B cell (primary cell): ENCODE data around the gene PPP2R5B.

Experiments
- EZH2 ChIP-seq: IDR thresholded peaks from 2 replicates; pipeline ENCODE4 v1.6.1; 2012; ENCODE audit warnings: borderline replicate concordance, low read depth, mild to moderate bottlenecking, moderate library complexity, low read length; ENCODE audit not compliant: insufficient read depth, poor library complexity, severe bottlenecking
- TF ChIP-seq, protein P1 (sequence below): fragments of 200-600 bp; IDR thresholded peaks from one replicate; pipeline ENCODE4 v1.8.0; 2022; ENCODE audit warnings: antibody characterized with exemption, mild to moderate bottlenecking

DNA sequence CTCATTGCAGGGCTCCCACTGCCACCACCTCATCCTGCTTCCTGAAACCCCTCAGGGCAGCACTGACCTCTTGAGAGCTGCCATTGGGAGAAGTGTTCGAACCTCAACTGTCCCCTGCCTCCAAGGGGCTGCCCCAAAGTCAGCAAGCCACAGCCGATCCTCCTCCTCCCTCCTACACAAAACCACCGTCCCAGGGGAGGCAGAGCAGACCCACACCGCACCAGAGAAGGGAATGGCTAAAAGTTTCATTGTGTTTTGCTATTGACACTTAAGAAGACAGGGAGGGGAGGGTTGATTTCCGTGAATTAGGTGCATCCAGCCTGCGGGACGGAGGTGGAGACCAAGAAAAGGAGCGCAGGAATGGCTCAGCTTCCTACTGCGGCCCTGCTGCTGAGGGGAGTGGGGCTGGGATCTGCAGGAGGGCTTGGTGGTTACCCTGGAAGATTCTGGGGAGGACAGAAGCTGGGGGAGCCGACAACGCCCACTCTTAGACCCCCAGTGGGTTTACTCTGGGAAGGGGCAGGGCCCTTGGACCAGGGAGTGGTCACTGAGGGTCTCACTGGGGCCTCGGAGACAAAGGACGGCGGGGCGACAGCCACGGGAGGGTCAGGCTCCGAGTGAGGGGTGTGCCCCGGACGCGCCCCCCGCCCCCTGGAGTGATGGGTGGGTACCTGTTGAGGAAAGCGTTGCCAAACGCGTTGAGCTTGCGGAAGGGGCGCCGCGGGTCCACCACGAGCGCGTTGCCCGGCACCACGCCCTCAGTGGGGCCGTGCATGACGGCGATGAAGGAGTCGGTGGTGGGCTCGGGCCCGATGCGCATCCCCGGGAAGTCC is 46.9 kb upstream of the PPP2R5B start:
- TF ChIP-seq, protein P1, sequence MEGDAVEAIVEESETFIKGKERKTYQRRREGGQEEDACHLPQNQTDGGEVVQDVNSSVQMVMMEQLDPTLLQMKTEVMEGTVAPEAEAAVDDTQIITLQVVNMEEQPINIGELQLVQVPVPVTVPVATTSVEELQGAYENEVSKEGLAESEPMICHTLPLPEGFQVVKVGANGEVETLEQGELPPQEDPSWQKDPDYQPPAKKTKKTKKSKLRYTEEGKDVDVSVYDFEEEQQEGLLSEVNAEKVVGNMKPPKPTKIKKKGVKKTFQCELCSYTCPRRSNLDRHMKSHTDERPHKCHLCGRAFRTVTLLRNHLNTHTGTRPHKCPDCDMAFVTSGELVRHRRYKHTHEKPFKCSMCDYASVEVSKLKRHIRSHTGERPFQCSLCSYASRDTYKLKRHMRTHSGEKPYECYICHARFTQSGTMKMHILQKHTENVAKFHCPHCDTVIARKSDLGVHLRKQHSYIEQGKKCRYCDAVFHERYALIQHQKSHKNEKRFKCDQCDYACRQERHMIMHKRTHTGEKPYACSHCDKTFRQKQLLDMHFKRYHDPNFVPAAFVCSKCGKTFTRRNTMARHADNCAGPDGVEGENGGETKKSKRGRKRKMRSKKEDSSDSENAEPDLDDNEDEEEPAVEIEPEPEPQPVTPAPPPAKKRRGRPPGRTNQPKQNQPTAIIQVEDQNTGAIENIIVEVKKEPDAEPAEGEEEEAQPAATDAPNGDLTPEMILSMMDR = no peak
- TF ChIP-seq EZH2 = no peak
